Left kidney (tissue), 2 donors: Measurements from ENCODE around the gene EXOSC2. TPM values are rescaled to one million over a fixed set of nuclear protein-coding genes. Genes with fewer than 3 reads are reported as not detected.

Experiments used
- DNase-seq: peaks from one replicate; pipeline ENCODE4 v3.0.0-alpha.2; 2013
- polyA plus RNA-seq: library from polyadenylated mRNA; unstranded; fragments of 120-200 nt; gene quantifications from one replicate; pipeline ENCODE4 v1.2.1, GENCODE V29; 2013; ENCODE audit not compliant: insufficient read length

EXOSC2 gene
- polyA plus RNA-seq, 1 donor = 51.7 TPM

- no peak for DNase-seq
Measured at GRCh38 chr9:130694205-130694604, 625 bp downstream of the EXOSC2 start.

GRCh38 chr9:130696139-130696650 is 2.6 kb downstream of the EXOSC2 start:
- no peak for DNase-seq

GRCh38 chr9:130696996-130697395 is 3.4 kb downstream of the EXOSC2 start:
- no peak for DNase-seq

DNA sequence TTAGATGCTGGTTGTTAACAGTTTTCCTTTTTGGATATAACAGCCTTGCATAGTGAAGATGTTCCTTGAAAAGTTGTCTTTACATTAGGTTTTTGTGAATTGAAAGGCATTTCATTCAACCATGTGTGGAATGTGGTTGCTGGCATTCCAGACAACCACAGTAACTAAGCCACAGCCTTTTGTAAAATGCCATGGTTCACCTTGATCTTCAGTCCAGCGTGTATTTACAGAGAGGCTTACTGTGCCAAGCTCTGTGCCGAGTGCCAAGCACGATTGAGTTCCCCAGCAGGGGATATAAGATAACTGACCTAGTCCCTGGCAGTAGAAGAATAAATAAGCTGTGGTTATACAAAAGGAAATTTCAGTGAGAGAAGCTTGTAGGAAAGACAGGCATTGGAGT is 4.9 kb downstream of the EXOSC2 start:
- DNase-seq = no peak

DNA sequence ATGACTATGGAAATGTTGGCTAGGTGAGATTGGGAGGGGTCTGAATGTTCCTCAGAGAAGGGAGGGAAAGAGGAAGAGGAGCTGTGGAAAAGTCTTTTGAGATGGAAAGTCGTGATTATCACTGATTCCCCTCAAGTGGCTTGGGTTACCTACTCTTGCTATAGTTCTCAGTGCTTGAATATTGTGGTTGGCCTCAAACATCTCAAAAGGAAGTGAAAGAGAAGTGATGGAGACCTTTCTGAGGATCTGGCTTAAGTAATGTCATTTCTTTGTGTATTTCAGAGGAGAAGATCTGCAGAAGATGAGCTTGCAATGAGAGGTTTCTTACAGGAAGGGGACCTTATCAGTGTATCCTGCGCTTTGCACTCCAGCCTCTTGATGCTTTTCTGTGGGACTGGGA is 5.5 kb downstream of the EXOSC2 start:
- DNase-seq = no peak

DNA sequence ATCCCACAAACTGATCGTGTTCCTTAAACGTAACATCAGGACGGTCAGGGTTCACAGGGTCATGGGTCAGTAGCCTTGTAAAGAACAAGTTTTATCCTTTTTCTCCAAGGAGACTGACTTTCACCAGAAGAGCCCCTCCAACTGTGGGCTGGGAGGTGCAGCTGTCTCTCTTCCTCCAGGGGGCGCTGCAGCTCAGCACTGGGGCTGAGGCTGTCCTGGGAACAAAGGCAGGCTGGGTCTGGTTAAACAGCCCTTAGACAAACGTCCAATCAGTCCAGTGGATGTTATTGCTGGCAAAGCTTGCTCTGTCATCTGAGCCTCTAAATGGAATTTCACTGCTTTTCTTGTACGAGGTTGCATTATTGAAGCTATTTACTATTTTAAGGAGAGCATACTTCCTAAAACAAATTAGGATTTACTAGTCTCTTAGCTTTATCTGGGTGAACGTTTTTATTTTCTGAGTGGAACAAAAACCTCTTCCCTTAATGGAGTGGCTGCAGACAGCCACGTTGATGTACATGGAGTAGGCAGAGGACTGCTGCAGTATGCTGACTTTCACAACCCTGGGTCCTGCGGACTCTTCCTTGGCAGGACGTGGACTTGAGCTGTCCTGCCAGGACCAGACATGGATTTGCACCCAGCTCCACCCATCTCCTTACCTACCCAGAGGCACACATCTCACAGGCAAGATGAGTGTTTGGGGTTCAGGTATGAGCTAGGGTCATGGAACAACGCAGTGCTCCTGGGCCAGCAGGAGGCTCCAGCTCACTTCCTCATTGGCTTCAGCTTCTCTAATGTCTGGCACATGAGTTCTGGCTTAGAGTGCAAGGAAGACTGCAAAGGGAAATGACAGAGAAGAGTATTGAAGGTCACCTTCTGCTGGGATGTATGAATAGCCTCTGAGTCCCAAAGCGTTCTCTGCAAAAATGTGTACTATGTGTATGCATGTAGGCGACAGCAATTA is 7.8 kb downstream of the EXOSC2 start:
- peak; percentile 73 for DNase-seq

DNA sequence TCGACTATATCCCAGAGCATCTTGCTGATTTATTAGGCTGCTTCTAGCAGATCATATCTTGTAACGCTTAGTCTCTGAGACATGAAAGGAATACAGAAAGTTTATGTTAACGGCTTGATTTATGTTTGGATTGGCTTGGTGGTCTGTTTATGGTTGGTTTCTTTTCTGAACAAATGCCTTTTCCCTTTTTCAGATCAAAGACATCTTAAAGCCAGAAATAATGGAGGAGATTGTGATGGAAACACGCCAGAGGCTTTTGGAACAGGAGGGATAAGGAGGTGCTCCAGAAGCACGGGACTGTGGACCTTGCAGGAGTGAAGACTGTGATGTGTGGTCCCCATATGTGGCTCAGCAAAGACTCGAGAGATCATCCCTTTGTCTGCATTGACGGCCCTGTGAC is 9.9 kb downstream of the EXOSC2 start:
- DNase-seq = no peak

GRCh38 chr9:130707225-130707976 is 13.8 kb downstream of the EXOSC2 start:
- DNase-seq = peak; percentile 70

DNA sequence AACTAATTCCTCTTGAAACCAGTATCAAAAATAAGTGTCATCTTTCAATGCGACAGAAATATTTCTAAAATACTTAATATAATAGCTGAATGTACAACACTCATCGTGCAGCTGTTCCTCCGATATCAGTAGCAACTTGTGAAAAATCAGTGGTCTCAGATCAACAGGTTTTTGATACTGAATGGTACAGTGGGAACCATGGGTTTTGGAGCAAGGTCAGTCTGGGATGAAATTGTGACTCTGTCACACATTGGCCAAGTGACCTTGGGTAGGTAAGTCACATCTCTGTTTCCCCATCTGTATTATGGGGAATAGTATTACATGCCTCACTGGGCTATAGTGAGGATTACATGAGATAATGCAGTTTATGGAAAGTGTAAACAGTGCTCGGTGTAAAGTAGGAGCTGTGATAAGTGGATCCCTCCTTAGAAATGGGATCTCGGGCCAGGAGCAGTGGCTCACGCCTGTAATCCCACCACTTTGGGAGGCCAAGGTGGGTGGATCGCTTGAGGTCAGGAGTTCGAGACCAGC is 17.3 kb downstream of the EXOSC2 start:
- no peak for DNase-seq

DNA sequence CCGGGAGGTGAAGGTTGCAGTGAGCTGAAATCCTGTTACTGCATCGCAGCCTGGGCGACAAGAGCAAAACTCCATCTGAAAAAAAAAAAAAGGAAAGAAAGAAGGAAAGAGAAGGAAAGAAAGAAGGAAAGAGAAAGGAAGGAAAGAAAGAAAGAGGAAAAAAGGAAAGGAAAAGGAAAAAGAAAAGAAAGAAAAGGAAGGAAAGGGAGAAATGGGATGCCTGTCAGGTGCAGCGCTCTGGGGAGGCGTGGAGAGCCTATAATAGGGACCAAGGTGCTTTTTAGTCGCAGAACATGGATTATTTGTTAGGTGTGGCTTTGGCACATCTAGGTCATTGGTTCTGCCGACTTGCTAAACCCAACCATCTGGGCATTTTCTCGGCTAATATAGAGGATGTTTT is 17.9 kb downstream of the EXOSC2 start:
- no peak for DNase-seq

DNA sequence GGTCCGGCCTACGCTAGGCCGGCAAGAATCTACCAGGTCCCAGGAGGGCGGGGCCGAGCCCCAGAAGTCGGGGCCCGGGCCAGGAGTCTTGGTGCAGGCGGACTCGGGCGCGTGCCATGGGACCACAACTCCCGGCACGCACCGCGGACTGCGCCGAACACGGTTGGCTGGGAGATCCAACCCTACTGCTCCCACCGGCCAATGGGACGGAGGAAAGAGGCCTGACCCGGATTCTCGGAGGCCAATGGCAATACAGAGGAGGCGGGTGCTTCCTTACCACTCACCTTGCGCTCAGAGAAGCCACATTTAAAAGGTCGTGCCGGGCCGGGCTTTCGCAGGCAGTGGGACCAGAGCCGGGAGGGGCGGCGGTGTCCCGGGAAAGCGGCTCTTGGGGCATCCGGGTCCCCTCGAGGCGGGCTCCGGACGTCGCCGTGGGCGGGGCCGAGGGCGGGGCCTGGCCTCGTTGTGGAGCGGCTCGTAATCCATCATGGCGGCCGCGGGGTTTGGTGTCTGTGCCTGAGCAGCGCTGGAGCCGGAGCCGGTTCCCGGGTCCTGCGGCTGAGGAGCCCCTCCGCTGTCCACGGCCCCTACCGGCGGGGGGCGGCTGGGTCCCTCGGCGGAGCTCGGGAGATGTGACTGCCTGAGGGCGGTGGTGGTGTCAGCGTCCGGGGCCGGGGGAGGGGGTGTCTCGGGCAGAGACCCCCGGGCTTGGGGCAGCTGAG is 19.1 kb downstream of the EXOSC2 start:
- DNase-seq = peak; percentile 96

DNA sequence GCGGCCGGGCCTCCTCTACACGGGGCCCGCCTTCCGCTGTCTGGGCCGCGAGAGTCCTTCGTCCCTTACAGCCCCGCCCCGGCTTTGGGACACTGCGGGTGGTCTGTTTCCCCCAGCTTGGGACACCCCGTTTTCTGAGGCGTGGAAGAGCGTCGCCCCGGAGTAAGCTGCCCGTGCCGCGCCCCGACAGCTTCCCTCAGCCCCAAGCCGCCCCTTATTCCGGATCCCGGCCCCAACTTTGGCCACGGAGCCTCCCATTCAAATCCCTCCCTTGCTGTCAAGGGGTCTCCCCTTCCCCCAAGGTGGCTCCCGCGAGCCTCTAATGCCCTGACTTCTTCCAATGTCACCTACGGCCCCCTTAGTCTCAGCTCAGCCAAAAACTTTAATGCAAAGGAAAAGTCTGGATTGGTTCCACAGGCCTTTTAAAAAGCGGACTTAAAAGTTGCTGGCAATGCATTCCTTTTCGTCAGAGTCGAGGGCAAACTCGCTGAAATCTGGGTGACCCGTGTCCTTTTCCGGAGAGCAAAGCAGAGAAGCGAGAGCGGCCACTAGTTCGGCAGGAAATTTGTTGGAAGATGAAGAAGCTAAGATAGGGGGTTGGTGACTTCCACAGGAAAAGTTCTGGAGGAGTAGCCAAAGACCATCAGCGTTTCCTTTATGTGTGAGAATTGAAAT is 19.8 kb downstream of the EXOSC2 start:
- no peak for DNase-seq

DNA sequence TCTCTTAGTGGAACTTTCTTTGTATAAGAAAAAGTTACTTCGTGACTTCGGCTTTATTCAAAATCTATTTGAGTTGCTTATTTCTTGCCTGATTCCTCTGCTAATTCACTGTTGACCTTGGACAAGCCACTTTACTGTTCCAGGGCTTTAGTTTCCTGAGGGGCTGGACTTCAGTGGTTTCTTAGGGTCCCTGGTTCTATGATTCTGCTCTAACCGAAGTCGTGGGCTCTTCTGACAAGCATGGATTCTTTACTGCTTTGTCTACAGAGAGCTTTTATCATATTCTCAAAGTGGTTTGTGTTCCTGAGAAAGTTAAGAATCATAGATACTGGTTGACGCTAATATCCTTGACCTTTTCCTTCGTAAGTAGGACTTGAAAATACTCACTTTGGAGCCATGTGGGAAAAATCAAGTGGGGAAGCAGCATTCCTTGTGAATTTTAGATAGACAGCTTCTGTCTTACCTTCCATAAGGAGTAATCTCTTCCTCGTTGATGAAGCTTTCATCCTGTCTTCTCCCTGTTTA is 21.1 kb downstream of the EXOSC2 start:
- DNase-seq = no peak

DNA sequence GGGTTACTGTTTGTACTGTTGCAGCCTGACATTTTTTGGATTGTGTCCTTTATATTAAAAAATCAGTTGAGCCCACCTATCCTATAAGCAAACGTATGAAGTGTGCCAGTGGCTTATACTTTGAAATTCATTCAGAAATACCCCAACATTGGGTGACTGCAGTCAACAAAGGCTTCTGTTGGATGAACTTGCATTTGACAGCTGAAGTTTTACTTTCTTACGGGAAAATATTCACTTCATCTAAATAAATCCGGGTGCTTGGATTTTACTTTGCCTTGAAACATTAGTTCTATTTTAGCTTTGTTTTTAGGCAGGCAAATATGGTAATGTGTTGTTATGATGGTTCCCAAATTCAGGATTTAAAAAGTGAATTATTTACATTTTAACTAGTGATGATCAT is 21.7 kb downstream of the EXOSC2 start:
- no peak for DNase-seq

DNA sequence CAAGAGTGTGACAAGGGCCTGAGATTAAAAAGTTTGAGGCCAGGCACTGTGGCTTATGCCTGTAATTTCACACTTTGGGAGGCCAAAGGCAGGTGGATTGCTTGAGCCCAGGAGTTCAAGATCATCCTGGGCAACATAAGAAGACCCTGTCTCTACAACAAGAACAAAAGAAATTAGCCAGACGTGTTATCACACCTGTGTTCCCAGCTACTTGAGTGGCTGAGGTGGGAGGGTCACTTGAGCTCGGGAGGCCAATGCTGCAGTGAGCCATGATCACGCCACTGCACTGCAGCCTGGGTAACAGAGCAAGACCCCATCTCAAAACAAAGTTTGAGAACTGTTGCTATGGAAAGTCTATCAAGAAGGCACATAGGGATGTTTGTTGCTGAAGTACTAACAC is 25.0 kb downstream of the EXOSC2 start:
- no peak for DNase-seq

- DNase-seq = no peak
Measured at GRCh38 chr9:130720762-130721161, 27.2 kb downstream of the EXOSC2 start.

- no peak for DNase-seq
Measured at GRCh38 chr9:130728721-130729120, 35.1 kb downstream of the EXOSC2 start.

DNA sequence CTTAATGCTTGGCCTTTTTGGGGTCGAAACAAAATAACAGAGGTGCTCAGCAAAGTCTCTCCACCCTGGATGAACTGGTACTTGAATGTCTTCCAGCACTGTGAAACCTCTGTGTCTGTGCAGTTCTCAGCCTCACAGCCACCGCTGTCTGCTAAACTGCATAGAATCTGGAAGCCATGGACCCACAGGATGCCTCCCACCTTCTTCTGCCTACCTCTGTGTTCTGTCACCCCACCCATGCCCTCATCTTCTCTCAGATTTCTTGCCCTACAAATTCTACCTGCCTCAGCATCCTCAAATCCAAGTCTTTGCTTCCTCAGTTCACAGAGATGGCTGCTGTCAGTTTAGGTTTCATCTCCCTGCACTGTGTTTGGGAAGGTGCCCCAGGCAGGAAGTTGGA is 35.6 kb downstream of the EXOSC2 start:
- no peak for DNase-seq

DNA sequence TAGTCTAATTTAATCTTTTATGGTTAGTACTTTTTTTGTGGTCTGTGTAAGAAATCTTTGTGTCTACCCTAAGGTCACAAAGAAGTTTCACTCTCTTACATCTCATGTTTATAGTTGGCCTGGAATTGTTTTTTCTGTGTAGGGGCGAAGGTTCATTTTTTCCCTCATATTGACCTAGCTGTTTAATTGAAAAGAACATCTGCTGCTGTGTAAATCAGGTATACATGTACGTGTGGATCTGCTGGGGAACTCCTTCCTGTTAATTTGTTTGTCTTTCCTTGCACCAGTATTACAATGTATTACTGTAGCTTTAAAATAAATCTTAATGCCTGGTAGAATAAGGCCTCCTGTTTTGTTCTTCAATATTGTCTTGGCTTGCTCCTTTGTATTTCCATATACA is 37.8 kb downstream of the EXOSC2 start:
- no peak for DNase-seq

GRCh38 chr9:130732136-130732535 is 38.6 kb downstream of the EXOSC2 start:
- no peak for DNase-seq

- DNase-seq = no peak
Measured at GRCh38 chr9:130732793-130733221, 39.2 kb downstream of the EXOSC2 start.
